NCI-H2196 treated with DMSO at 0.1 percent for 48 hours (cell line): ENCODE data around the gene PLXNB3.
"Not testable (repeated sequence)": the region's sequence is repeated elsewhere in the genome, so short reads cannot be mapped to it uniquely, and the experiment has no call there.

Source experiments
- DNase-seq: peaks from one replicate; lab custom pipeline; 2025; ENCODE audit not compliant: unreplicated experiment; lab: John Stamatoyannopoulos, UW

PLXNB3 gene

GRCh38 chrX:153732401-153732800 lies 31.6 kb upstream of the PLXNB3 start:
- no peak for DNase-seq

GRCh38 chrX:153733651-153734240 lies 30.3 kb upstream of the PLXNB3 start:
- DNase-seq: no peak

DNA sequence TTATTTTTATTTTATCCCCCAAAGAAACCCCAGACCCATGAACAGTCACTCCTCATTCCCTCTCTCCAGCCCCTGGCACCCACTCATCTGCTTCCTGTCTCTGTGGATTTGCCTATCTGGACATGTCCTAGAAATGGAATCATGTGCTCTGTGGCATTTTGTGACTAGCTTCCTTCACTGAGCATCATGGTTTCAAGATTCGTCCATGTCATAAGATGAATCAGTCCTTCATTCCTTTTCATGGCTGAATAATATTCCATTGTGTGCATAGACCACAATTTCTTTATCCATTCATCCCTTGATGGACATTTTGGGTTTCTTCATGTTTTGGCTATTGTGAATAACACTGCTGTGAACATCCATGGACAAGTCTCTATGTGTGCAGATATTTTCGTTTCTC lies 29.2 kb upstream of the PLXNB3 start:
- no peak for DNase-seq

DNA sequence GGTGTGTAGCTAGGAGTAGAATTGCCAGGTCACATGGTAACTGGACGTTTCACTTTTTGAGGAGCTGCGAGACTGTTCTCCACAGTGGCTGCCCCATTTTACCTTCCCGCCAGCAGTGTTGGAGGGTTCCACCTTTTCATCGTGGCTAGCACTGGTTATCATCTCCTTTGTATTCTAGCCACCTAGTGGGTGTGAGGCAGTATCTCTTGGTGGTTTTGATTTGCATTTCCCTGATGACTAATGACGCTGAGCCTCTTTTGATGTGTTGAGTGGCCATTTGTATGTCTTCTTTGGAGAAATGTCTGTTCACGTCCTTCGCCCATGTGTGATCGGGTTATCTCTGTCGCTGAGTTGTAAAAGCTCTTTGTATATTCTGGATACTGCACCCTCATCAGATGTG lies 28.8 kb upstream of the PLXNB3 start:
- DNase-seq: no peak

GRCh38 chrX:153736071-153736820 lies 27.8 kb upstream of the PLXNB3 start:
- DNase-seq: no peak

DNA sequence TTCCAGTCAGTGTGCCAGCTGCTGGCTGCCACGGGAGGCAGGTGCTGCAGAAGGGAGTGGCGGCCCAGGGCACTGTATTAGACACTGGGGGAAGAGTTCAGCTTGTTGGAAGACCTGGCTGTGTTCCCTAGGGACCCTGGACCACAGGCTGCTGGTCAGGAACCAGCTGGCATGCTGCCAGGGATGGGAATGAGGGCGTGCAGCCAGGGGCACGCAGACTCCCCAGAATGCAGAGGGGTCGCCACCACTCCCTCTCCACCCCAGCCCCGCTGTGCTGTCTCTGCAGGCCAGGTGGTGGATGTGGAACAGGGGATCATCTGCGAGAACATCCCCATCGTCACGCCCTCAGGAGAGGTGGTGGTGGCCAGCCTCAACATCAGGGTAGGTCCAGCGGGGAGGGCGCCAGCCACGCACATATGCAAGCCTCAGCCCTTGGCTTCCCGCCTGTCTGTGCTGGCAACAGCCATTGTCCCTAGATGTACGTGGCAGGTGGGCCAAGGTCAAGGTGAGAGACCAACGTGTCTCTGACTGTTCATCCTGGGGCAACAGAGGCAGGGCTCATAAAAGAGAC lies 27.1 kb upstream of the PLXNB3 start:
- DNase-seq: no peak

- DNase-seq: no peak
These were observed 25.9 kb upstream of the PLXNB3 start for GRCh38 chrX:153738056-153738605.

- DNase-seq: no peak
These were observed 24.1 kb upstream of the PLXNB3 start for GRCh38 chrX:153739754-153740486.

DNA sequence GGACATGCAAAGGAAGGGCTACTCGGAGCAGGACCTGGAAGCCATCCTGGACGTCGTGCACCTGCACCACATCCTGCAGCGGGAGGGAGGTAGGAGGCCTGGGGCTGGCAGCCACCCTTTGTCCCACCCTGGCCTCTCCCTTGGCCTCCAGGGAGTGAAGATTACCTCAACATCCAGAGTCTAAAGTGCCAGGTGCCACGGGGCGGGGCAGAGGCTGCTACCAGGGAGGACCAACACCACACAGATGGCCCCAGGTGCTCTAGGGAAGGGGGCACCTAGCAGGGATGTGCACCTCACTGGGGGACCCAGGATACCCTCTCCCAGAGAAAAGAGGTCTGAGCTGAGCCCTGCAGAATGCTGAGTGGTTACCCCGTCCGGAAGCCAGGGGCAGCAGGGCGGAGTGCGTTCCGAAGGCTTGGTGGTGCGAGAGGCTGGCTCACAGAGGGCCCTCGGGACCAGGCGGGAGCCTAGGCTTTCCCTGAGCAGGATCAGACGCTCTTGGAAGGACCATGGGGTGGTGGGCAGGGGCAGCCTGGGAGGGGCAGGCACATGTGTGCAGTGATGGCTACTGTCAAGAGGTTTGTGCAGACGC lies 23.3 kb upstream of the PLXNB3 start:
- no peak for DNase-seq

DNA sequence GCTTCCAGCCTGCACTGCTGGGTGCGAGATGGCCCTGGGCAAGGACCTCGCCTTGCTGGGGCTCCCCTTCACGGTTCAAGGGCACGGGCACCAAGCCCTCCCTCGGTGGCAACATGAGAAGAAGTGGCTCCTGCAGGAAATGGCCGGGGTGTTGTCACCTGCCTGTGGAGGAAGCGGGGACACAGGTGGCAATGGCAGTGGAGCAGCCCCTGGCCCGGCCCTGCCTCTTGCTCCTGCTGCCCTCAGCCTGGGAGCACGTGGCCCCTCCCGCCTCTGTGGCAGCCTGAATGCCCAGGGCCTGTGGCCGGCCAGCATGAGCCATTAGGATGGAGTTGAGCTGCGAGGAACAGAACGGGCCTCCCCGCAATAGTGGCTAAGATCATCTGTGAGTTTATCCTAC lies 22.6 kb upstream of the PLXNB3 start:
- DNase-seq: no peak

GRCh38 chrX:153742111-153742510 lies 21.9 kb upstream of the PLXNB3 start:
- not testable (repeated sequence) for DNase-seq

DNA sequence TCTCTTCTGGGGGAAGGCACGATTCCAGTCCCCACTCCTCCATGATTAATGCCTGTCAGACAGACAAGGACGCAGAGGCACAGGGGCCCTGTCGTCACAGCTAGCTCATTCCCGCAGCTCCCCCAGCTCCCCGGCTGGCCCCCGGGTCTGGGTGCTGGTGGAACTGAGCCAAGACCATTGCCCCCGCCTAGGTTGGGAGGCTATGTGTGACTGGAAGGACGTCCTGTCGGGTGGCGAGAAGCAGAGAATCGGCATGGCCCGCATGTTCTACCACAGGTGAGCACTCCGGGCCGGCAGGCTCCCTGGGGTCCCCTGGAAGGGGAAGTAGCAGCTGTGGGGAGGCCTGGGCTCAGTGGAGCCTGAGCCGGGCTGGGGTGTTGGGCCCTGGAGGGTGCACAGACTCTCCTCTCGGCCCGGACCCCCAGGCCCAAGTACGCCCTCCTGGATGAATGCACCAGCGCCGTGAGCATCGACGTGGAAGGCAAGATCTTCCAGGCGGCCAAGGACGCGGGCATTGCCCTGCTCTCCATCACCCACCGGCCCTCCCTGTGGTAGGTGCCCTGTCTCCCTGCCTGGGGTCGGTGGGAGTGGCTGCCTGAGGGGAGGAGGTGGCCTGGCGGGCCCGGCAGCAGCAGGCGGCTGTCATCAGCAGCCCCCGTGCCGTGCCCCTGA lies 21.1 kb upstream of the PLXNB3 start:
- not testable (repeated sequence) for DNase-seq

DNA sequence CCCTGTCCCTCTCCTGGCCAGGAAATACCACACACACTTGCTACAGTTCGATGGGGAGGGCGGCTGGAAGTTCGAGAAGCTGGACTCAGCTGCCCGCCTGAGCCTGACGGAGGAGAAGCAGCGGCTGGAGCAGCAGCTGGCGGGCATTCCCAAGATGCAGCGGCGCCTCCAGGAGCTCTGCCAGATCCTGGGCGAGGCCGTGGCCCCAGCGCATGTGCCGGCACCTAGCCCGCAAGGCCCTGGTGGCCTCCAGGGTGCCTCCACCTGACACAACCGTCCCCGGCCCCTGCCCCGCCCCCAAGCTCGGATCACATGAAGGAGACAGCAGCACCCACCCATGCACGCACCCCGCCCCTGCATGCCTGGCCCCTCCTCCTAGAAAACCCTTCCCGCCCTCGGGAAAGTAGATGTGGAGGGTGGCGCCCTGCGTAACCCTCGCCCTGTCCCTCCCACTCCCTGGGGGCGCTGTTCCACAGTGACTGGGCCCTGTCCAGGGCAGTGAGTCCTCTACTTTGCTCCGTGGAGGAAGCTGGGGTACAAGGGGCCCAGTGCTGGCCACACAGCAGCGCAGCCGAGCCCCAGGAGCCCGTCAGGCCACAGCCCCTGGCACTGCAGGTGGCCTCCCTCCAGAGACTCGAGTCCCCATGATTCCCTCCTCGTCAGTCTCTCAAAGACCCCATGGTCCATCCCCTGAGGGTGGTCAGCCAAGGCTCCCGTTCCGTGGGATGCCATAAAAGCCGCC lies 20.4 kb upstream of the PLXNB3 start:
- not testable (repeated sequence) for DNase-seq

DNA sequence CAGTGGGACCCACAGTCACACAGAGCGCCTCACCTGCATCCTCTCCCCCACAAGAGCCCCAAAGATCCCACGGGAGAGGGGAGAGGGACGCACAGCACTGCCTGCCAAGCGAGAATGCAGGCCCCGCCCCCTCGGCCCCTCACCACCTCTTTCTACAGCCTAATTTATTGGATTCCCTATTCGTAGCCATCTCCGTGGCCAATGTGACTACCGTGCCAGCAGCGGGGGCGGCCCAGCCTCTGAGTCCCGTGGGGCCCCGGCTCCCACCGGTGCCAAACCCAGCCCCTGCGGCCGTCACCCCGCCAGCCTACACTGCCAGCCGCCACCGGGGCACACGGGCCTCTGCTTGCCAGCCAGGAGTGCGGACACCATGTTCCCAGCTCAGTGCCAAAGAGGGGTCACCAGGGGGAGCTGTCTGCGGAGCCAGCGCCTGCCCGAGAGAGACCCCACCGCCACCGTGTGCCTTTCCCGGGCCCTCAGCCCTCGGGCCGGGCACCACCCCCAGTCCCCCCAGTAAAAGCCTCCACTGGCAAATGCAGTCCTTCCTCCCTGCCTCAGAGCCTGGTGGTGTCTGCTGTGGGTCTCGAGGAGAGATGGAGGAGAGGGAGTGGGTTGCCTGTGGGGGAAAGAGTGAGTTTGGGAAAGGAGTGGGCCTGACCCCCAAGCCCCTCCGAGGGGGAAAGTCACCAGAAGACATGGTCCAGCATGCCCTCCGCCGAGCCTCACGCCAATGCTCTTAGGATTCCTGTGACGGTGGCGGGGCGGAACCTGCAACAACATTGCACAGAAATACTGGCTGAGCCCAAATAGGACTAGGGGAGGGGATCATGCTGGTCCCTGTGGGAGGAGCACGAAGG lies 19.6 kb upstream of the PLXNB3 start:
- DNase-seq: no peak

DNA sequence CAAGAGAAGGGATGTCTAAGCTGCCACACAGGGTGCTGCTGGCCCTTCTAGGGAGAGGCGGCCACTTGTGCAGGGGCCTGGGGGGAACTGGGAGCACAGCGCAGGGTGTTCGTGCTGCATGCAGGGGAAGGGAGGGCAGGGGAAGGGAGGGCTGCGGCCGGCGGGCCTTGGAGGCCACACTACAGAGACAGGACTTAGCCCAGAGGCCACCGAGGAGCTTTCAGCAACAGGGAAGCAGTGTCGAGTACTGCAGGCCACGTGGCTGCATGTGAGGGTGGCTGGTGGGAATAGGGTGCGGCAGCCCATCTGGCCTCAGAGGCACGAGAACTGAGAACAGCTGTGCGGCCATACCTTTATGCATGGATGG lies 19.0 kb upstream of the PLXNB3 start:
- DNase-seq: not testable (repeated sequence)

DNA sequence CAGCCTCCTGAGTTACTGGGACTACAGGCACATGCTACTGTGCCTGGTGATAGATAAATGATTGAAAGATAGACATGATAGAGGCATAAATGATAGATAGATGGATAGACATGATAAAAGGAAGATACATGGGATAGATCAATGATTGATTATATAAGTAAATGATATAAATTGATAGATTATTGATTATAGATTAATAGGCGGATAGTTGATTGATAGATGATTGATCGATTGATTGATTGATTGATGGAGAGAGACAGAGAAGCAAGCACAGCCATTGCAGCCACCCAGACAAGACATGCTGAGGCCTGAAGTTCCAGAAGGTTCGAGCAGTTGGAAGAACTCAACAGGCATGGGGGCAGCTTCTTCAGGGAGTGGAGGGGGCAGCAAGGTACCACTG lies 17.7 kb upstream of the PLXNB3 start:
- no peak for DNase-seq

DNA sequence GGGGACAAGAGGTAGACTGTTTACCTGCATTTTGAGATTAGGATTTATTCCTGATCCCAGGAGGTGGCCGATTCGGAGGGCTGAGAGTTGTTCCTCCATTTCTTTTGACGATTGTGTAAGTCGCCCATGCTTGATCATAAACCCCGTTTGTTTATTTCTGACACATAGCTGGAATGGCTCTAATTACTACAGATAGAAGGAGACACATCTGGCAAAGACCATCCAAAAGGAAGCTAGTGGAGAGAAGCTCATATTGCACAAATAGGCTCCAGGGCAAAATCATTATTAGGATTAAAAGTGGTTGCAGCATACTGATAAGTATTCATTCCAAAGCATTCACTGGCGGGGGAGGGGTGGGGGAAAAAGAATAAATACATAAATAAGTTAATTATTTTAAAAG lies 17.1 kb upstream of the PLXNB3 start:
- DNase-seq: not testable (repeated sequence)

- not testable (repeated sequence) for DNase-seq
These were observed 15.0 kb upstream of the PLXNB3 start for GRCh38 chrX:153749017-153749416.
